ENCODE measurements around the gene HSP90AB1. TPM values are rescaled to one million over a fixed set of nuclear protein-coding genes. Genes with fewer than 3 reads are reported as not detected.

HSP90AB1 gene
- total RNA-seq (2011; cell fraction: chromatin; rRNA removed; ENCODE audit: low replicate concordance) = 266 and 322 TPM in 2 replicates
- 268 and 275 TPM in 2 replicates for total RNA-seq (2011; cell fraction: nucleolus; rRNA removed)
- total RNA-seq (2011; cell fraction: nucleoplasm; rRNA removed) = 328 and 337 TPM in 2 replicates
- total RNA-seq (2014; rRNA removed) (2,052 and 2,390 TPM in 2 replicates), total RNA-seq (2014; rRNA removed; fragmentation: Illumina TruSeq; extraction: Trizol) (2,633 and 2,824 TPM in 2 replicates), total RNA-seq (2015; rRNA removed; fragmentation: Illumina TruSeq; extraction: Trizol) (2,220 and 2,262 TPM in 2 replicates), total RNA-seq (2021) (2,162 and 2,174 TPM in 2 replicates), polyA plus RNA-seq (2011; rRNA removed) (2,356 and 2,496 TPM in 2 replicates), polyA plus RNA-seq (2014; fragmentation: Illumina TruSeq; extraction: Trizol) (3,149 and 3,358 TPM in 2 replicates), polyA plus RNA-seq (2014; fragmentation: Nextera tagmentation; extraction: Ambion mirVana) (1,000 to 10,000 TPM; 1,975 to 2,865 TPM), polyA plus RNA-seq (2014; rRNA removed) (1,691 and 1,780 TPM in 2 replicates), polyA minus RNA-seq (2011; rRNA and poly(A)+ RNA removed) (2,497 and 2,549 TPM in 2 replicates), Bru-seq, nascent RNA (percentile 100 among the genes with signal in this experiment), BruChase-seq, experiment 1, labeled RNA remaining after a 2-hour chase (percentile 100 among the genes with signal in this experiment), BruChase-seq, experiment 2, labeled RNA remaining after a 6-hour chase (percentile 100 among the genes with signal in this experiment)
- polyA plus RNA-seq (2011; cell fraction: cytosol; rRNA removed) = 1,126 and 1,804 TPM in 2 replicates
- polyA plus RNA-seq (2011; cell fraction: nucleus; rRNA removed) = 568 and 703 TPM in 2 replicates
- polyA plus RNA-seq (2012) = 1,146 and 2,065 TPM in 2 replicates
- 1,081 and 1,374 TPM in 2 replicates for polyA minus RNA-seq (2011; cell fraction: cytosol; rRNA and poly(A)+ RNA removed)
- polyA minus RNA-seq (2011; cell fraction: nucleus; rRNA and poly(A)+ RNA removed) = 111 and 287 TPM in 2 replicates
- long read RNA-seq, experiment 1, transcript HSP90AB1-202 (12 exons, 2,674 nt) = minor isoform, 30 of 14,141 reads
- long read RNA-seq, experiment 1, transcript HSP90AB1-203 (12 exons, 2,572 nt) = major isoform, 12,321 of 14,141 reads
- long read RNA-seq, experiment 1, transcript HSP90AB1-201 (12 exons, 2,582 nt) = minor isoform, 75 of 14,141 reads
- long read RNA-seq, experiment 1, partial matches to known transcripts = 1,527 of 14,141 reads
- long read RNA-seq, experiment 1, other reads (novel, unspliced or antisense) = 187 of 14,141 reads
- long read RNA-seq, experiment 2, transcript HSP90AB1-203 (12 exons, 2,572 nt) = major isoform, 1,283 of 1,762 reads
- long read RNA-seq, experiment 2, transcript HSP90AB1-201 (12 exons, 2,582 nt) = minor isoform, 5 of 1,762 reads
- long read RNA-seq, experiment 2, partial matches to known transcripts = 236 of 1,762 reads
- long read RNA-seq, experiment 2, other reads (novel, unspliced or antisense) = 236 of 1,762 reads
- long read RNA-seq, experiment 3, transcript HSP90AB1-201 (12 exons, 2,582 nt) = minor isoform, 10 of 7,161 reads
- long read RNA-seq, experiment 3, transcript HSP90AB1-203 (12 exons, 2,572 nt) = major isoform, 4,067 of 7,161 reads
- long read RNA-seq, experiment 3, partial matches to known transcripts = 2,980 of 7,161 reads
- long read RNA-seq, experiment 3, other reads (novel, unspliced or antisense) = 103 of 7,161 reads

DNA sequence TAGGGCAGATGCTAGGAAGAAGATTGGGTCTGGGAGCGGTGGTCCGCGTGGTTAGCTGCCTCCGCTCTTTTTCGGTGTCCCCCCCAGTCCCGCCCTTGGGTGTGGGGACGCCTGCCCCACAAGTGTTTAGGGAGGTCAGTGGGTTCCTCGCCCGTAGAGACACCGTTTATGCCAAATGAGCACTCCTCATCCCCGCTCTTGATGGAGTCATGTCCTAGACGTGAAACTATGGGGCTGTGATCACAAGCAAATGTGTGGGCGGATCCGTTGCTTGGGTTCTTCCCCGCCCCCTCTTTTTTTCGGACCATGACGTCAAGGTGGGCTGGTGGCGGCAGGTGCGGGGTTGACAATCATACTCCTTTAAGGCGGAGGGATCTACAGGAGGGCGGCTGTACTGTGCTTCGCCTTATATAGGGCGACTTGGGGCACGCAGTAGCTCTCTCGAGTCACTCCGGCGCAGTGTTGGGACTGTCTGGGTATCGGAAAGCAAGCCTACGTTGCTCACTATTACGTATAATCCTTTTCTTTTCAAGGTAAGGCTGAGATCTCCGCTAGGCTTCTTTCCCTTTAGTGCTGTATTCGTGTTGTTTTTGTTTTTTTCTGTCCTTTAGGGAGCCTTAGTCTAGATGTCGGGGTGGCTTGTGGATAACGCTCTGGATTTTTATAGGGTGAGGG lies at the start of gene HSP90AB1:
Gene HSP90AB1, plus strand, starts transcription at position 439 of the 675 bp plus-strand sequence. CDS start 1,529 bp downstream, outside the sequence.
- Histone ChIP-seq H3K9ac (ENCODE audit: insufficient read depth in 1 of 2, low read depth in 2 of 2, low read length in 2 of 2) (peak within 1 kb of the TSS; percentile 95 to 100), H3K9me1 (ENCODE audit: control insufficient read depth, insufficient read depth, low read length) (peaks cover 11% of the 10 kb centered on the region), H3K4me1 (replicated peaks in 1 of 2; ENCODE audit: control insufficient read depth in 2 of 2, insufficient read depth in 2 of 2, low read length in 2 of 2) (peaks cover 22 to 34% of the 10 kb centered on the region in 2 experiments), H3K36me3 (ENCODE audit: control insufficient read depth, insufficient read depth, low read length) (peaks cover 48% of the 10 kb centered on the region), H2AFZ (ENCODE audit: low read depth, low read length) (peak within 1 kb of the TSS; percentile 85), H3K4me3 (peak within 1 kb of the TSS; percentile 94), H3K27me3 (ENCODE audit: control insufficient read depth in 2 of 2, insufficient read depth in 2 of 2, low read length in 2 of 2) (no peaks in the 10 kb centered on the region), H3K9me3 (replicated peaks; ENCODE audit: control insufficient read depth, insufficient read depth, low read depth, low read length) (no peaks in the 10 kb centered on the region), H3K27ac (ENCODE audit: extremely low read depth, low read depth, low read length) (peak within 1 kb of the TSS; percentile 98), H4K20me1 (replicated peaks; ENCODE audit: control insufficient read depth, insufficient read depth, low read length) (peaks cover 48% of the 10 kb centered on the region), H3K79me2 (ENCODE audit: control insufficient read depth, insufficient read depth, low read length) (peaks cover 54% of the 10 kb centered on the region), H3K4me2 (ENCODE audit: insufficient read depth, low read length) (peak within 1 kb of the TSS; percentile 99)
- ChIA-PET CTCF (ENCODE audit: low intra/inter-chr PET ratio) (no interaction called here), POLR2A (interaction anchor here (0.5 to 7.4 kb wide), 65 partner anchors 9 to 886 kb away, joined by 3 to 144 read pairs (median 5); partner anchors contain the start of genes CAPN11, GTPBP2, NFKBIE and SLC29A1)
- DNase-seq (ENCODE audit: extremely low read depth in 1 of 4, low spot score in 3 of 4) (peak; percentile 88 to 99 (median 94)), ATAC-seq (peak; percentile 85), FAIRE-seq (peak; percentile 98)
- intact Hi-C loops (cut with micrococcal nuclease) (loop anchor here (1.0 kb wide), 2 partner anchors 9 to 20 kb away; no protein-coding TSS in a partner anchor), in situ Hi-C loops (cut with MboI) (no loop called here)
- no TSS peak for BruUV-seq (replicated peaks)
- WGBS (ENCODE audit: insufficient coverage, low coverage, missing lambda C conversion rate) = under 1% methylated on average over 32 of the region's 34 CpGs
- TF ChIP-seq TCF7L2 (IDR thresholded peaks at IDR 0.05; ENCODE audit: low read depth, low read length) (no peak), ZEB2 (IDR thresholded peaks at IDR 0.05) (no peak; the same call in 1 of the 2 replicates), NELFE (IDR thresholded peaks at IDR 0.05; ENCODE audit: insufficient read depth, insufficient read length) (peak; percentile 95), ARNT (IDR thresholded peaks at IDR 0.05) (peak in 1 of 2 experiments; percentile 90), NR4A1 (CRISPR knock-in tag; IDR thresholded peaks at IDR 0.05) (no peak), NR4A1 (tag; IDR thresholded peaks at IDR 0.05) (peak; percentile 30; the same call in 1 of the 2 replicates), L3MBTL2 (IDR thresholded peaks at IDR 0.05) (no peak; the same call in 1 of the 2 replicates), RBM17 (IDR thresholded peaks at IDR 0.05; ENCODE audit: borderline replicate concordance, low read depth, low read length) (no peak), ZNF583 (CRISPR knock-in tag; IDR thresholded peaks at IDR 0.05) (no peak), ZKSCAN3 (CRISPR knock-in tag; IDR thresholded peaks at IDR 0.05) (no peak), RBBP5 (IDR thresholded peaks at IDR 0.05; ENCODE audit: borderline replicate concordance, insufficient read depth, low read length, poor library complexity, severe bottlenecking) (peak; percentile 87), ZNF699 (CRISPR knock-in tag; IDR thresholded peaks at IDR 0.05; ENCODE audit: insufficient replicate concordance) (no peak), BRD4 (IDR thresholded peaks at IDR 0.05) (peak; percentile 100), NCOA1 (IDR thresholded peaks at IDR 0.05; ENCODE audit: low read depth) (peak; percentile 64), GATAD2B (IDR thresholded peaks at IDR 0.05; ENCODE audit: borderline replicate concordance) (peak; percentile 9; the same call in 1 of the 2 replicates)
- TF ChIP-seq, protein P1, sequence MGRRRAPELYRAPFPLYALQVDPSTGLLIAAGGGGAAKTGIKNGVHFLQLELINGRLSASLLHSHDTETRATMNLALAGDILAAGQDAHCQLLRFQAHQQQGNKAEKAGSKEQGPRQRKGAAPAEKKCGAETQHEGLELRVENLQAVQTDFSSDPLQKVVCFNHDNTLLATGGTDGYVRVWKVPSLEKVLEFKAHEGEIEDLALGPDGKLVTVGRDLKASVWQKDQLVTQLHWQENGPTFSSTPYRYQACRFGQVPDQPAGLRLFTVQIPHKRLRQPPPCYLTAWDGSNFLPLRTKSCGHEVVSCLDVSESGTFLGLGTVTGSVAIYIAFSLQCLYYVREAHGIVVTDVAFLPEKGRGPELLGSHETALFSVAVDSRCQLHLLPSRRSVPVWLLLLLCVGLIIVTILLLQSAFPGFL (CRISPR knock-in tag; IDR thresholded peaks at IDR 0.05) = no peak

Data from K562 (cell line).